Endothelial cell of umbilical vein (primary cell): Measurements from ENCODE around the gene CMTM3. TPM values are rescaled to one million over a fixed set of nuclear protein-coding genes. Genes with fewer than 3 reads are reported as not detected.

ENCODE experiments used
- BruUV-seq: library from RNA; stranded (reverse); fragments of 400-500 nt; replicated peaks from 2 replicates; lab custom pipeline; 2021; lab: Mats Ljungman, UMichigan
- CTCF ChIA-PET: fragments of 300-600, 350-600 bp; sonication (Branson Sonifier 250); formaldehyde crosslinking; loops from one replicate; lab custom pipeline; 2021; ENCODE audit warnings: antibody characterized with exemption, inconsistent platforms; lab: Charles Lee
- POLR2A ChIA-PET: fragments of 300-600, 350-600 bp; sonication (Branson Sonifier 250); formaldehyde crosslinking; loops from one replicate; lab custom pipeline; 2021; ENCODE audit warnings: antibody characterized with exemption, inconsistent platforms; lab: Charles Lee
- DNase-seq: peaks from one replicate; pipeline ENCODE4 v3.0.0-alpha.2; 2011; ENCODE audit warnings: low read depth, low spot score
- FAIRE-seq: peaks from 2 replicates; lab custom pipeline; 2011; peaks lifted over from hg19 to GRCh38; lab: Jason Lieb, UNC
- H2AFZ ChIP-seq: 2 replicates; pipeline ENCODE4 v1.6.0; 2012; ENCODE audit warnings: low read depth, low read length, control low read depth, inconsistent platforms
- H3K27ac ChIP-seq: 2 replicates; pipeline ENCODE4 v1.5.1; 2011; ENCODE audit warnings: low read depth, mild to moderate bottlenecking, control low read depth, low read length, moderate library complexity; ENCODE audit not compliant: insufficient read depth
- H3K27me3 ChIP-seq, 2 experiments: 2 replicates each; pipeline versions ENCODE4 v1.6.0 to v1.6.1; 2011; ENCODE audit warnings: low read length in 2 of 2, mixed read lengths in 1 of 2; ENCODE audit not compliant: control insufficient read depth in 2 of 2, insufficient read depth in 2 of 2
- H3K36me3 ChIP-seq, 2 experiments: 2 replicates in 1 of 2; 3 replicates in 1 of 2; pipeline ENCODE4 v1.5.1; 2011; ENCODE audit warnings: low read length in 2 of 2, mild to moderate bottlenecking in 1 of 2, moderate library complexity in 1 of 2; ENCODE audit not compliant: control insufficient read depth in 2 of 2, insufficient read depth in 2 of 2; ENCODE audit errors: extremely low read depth in 1 of 2
- H3K4me1 ChIP-seq: 3 replicates; pipeline ENCODE4 v1.5.1; 2011; ENCODE audit warnings: mild to moderate bottlenecking, low read length; ENCODE audit not compliant: control insufficient read depth, insufficient read depth; ENCODE audit errors: extremely low read depth
- H3K4me2 ChIP-seq: 2 replicates; pipeline ENCODE4 v1.6.1; 2011; ENCODE audit warnings: low read length, control low read depth, mixed read lengths; ENCODE audit not compliant: insufficient read depth
- H3K4me3 ChIP-seq, 3 experiments: fragments of 200-600 bp in 1 of 3; sonication (generic), shearing (Covaris generic) in 1 of 3; replicated peaks in 1 of 3; 2 replicates each; pipeline ENCODE4 v1.5.1; 2011 to 2016; ENCODE audit warnings: control low read depth in 3 of 3, low read length in 3 of 3, mild to moderate bottlenecking in 2 of 3, inconsistent platforms in 1 of 3, low read depth in 1 of 3, moderate library complexity in 1 of 3; ENCODE audit not compliant: insufficient read depth in 1 of 3
- H3K79me2 ChIP-seq: 2 replicates; pipeline ENCODE4 v1.6.0; 2012; ENCODE audit warnings: low read length, inconsistent platforms; ENCODE audit not compliant: control insufficient read depth, insufficient read depth
- H3K9ac ChIP-seq: replicated peaks from 2 replicates; pipeline ENCODE3; 2011; ENCODE audit warnings: low read length, control low read depth; ENCODE audit not compliant: insufficient read depth; ENCODE audit errors: extremely low read depth
- H3K9me1 ChIP-seq: replicated peaks from 3 replicates; pipeline ENCODE4 v1.6.0; 2011; ENCODE audit warnings: mild to moderate bottlenecking, low read length; ENCODE audit not compliant: control insufficient read depth, insufficient read depth; ENCODE audit errors: extremely low read depth
- H3K9me3 ChIP-seq: replicated peaks from 2 replicates; pipeline ENCODE4 v1.5.1; 2012; ENCODE audit warnings: low read length, inconsistent platforms; ENCODE audit not compliant: control insufficient read depth, insufficient read depth
- H4K20me1 ChIP-seq: replicated peaks from 2 replicates; pipeline ENCODE3; 2011; ENCODE audit warnings: mild to moderate bottlenecking, low read length; ENCODE audit not compliant: control insufficient read depth, insufficient read depth; ENCODE audit errors: extremely low read depth
- EZH2 ChIP-seq: IDR thresholded peaks from 2 replicates; pipeline ENCODE4 v1.6.1; 2012; ENCODE audit warnings: borderline replicate concordance, low read depth, mild to moderate bottlenecking, moderate library complexity, low read length, inconsistent platforms; ENCODE audit not compliant: severe bottlenecking
- FOS ChIP-seq: IDR thresholded peaks from 2 replicates; pipeline ENCODE4 v1.6.1; 2011; ENCODE audit warnings: mild to moderate bottlenecking, low read length, moderate library complexity, borderline replicate concordance; ENCODE audit not compliant: insufficient read depth
- GATA2 ChIP-seq: IDR thresholded peaks from 2 replicates; pipeline ENCODE4 v1.7.0; 2011; ENCODE audit warnings: low read depth, mild to moderate bottlenecking, moderate library complexity, mixed read lengths, low read length; ENCODE audit not compliant: insufficient read length, insufficient read depth
- JUN ChIP-seq: IDR thresholded peaks from 2 replicates; pipeline ENCODE4 v1.6.1; 2011; ENCODE audit warnings: borderline replicate concordance, low read depth; ENCODE audit not compliant: insufficient read length, insufficient read depth
- MYC ChIP-seq: IDR thresholded peaks from one replicate; pipeline ENCODE4 v1.6.1; 2011; ENCODE audit warnings: mild to moderate bottlenecking, low read depth, low read length
- POLR2A ChIP-seq: IDR thresholded peaks from 2 replicates; pipeline ENCODE4 v1.6.1; 2012; ENCODE audit warnings: low read depth, mild to moderate bottlenecking, control low read depth, low read length
- POLR2AphosphoS5 ChIP-seq: IDR thresholded peaks from 2 replicates; pipeline ENCODE4 v1.6.1; 2012; ENCODE audit warnings: low read depth, mild to moderate bottlenecking, control low read depth, low read length, moderate library complexity; ENCODE audit not compliant: insufficient read depth
- dilution Hi-C: fragments of 300-500 bp; cut with MboI; formaldehyde crosslinking; loops from one replicate; pipeline ENCODE4 v1.15.0; 2019; ENCODE audit warnings: low sequenced_read_pairs; ENCODE audit not compliant: extremely low pct_ligation_motif_present
- intact Hi-C: fragments of 100-400 bp; cut with micrococcal nuclease; formaldehyde crosslinking; loops from one replicate; pipeline ENCODE4 v1.10.0; 2022
- polyA plus RNA-seq, 4 experiments: library from polyadenylated mRNA; depleted of rRNA in 3 of 4; stranded (reverse) in 3 of 4; unstranded in 1 of 4; fragments of >200 nt; gene quantifications; 2 replicates each; pipeline versions ENCODE4 v1.2.1 to v1.2.3, GENCODE V29; 2011 to 2012; ENCODE audit warnings: missing spikeins in 1 of 4
- total RNA-seq: library from RNA; stranded (reverse); gene quantifications from 2 replicates; pipeline ENCODE4 v1.2.3, GENCODE V29; 2021
- TF ChIP-seq, protein P1 (sequence below): IDR thresholded peaks from 2 replicates; pipeline ENCODE4 v1.6.1; 2011; ENCODE audit not compliant: insufficient read depth, insufficient read length
- TF ChIP-seq, protein P2 (sequence below), 2 donors: IDR thresholded peaks; 1 replicate in 1 of 2; 2 replicates in 1 of 2; pipeline ENCODE4 v1.5.1; 2011; ENCODE audit warnings: low read length in 2 of 2, mild to moderate bottlenecking in 2 of 2, moderate library complexity in 2 of 2, control low read depth in 1 of 2, inconsistent platforms in 1 of 2, low read depth in 1 of 2; ENCODE audit not compliant: insufficient read depth in 1 of 2; ENCODE audit errors: extremely low read depth in 1 of 2

The CMTM3 gene
- total and polyA plus RNA-seq, 2 donors (not counting 3 experiments of a cell fraction or from before 2014, with no cell fraction given): 83.6 to 86.2 TPM

DNA sequence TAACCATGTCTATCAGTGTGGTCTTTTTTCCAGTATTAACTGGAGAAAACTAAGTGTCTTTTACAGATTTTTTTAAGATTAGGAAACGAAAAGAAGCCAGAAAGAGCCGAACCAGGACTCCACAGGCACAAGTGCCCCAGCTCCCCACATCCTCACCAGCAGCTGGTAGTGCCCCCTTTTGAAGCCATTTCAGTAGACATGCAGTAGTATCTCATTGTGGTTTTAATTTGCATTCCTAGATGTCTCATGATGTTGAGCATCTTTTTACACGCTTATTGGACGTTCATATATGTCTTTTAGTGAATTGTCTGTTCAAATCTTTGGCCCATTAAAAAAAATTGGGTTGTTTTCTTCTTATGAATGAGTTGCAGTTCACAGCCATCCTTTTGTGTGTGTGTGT is 4.8 kb upstream of the CMTM3 start:
- Histone ChIP-seq H3K4me3 (no peak overlapping the region), H3K27me3 (peaks cover 0 to 13% of the 10 kb centered on the region in 2 experiments), H3K9ac (no peak overlapping the region), H3K4me2 (no peak overlapping the region), H3K36me3 (no peaks in the 10 kb centered on the region), H3K27ac (no peak overlapping the region), H4K20me1 (no peaks in the 10 kb centered on the region), H2AFZ (no peak overlapping the region), H3K4me1 (peaks cover 5% of the 10 kb centered on the region), H3K9me1 (no peaks in the 10 kb centered on the region), H3K79me2 (no peaks in the 10 kb centered on the region), H3K9me3 (no peaks in the 10 kb centered on the region)
- intact Hi-C loops (no loop called here), dilution Hi-C loops (no loop called here)
- CTCF ChIA-PET: interaction anchor here (1.3 to 4.2 kb wide), 3 partner anchors 8 to 273 kb away, joined by 3 to 26 read pairs (median 5); no protein-coding TSS in a partner anchor
- FAIRE-seq (no peak), DNase-seq (no peak)
- TF ChIP-seq, protein P1, sequence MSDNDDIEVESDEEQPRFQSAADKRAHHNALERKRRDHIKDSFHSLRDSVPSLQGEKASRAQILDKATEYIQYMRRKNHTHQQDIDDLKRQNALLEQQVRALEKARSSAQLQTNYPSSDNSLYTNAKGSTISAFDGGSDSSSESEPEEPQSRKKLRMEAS: no peak
- TF ChIP-seq FOS (no peak), POLR2A (no peak)
- BruUV-seq: no TSS peak
- POLR2A ChIA-PET: no interaction called here

- H4K20me1 ChIP-seq: no peaks in the 10 kb centered on the region
- POLR2A ChIA-PET: no interaction called here
- dilution Hi-C loops: no loop called here
- H3K9me3 ChIP-seq: no peaks in the 10 kb centered on the region
- H3K36me3 ChIP-seq: no peaks in the 10 kb centered on the region
- peaks cover 0 to 9% of the 10 kb centered on the region in 2 experiments for H3K27me3 ChIP-seq
- H3K4me2 ChIP-seq: no peak overlapping the region
- FAIRE-seq (no peak), DNase-seq (no peak)
- H3K9ac ChIP-seq: no peak overlapping the region
- TF ChIP-seq, protein P2, sequence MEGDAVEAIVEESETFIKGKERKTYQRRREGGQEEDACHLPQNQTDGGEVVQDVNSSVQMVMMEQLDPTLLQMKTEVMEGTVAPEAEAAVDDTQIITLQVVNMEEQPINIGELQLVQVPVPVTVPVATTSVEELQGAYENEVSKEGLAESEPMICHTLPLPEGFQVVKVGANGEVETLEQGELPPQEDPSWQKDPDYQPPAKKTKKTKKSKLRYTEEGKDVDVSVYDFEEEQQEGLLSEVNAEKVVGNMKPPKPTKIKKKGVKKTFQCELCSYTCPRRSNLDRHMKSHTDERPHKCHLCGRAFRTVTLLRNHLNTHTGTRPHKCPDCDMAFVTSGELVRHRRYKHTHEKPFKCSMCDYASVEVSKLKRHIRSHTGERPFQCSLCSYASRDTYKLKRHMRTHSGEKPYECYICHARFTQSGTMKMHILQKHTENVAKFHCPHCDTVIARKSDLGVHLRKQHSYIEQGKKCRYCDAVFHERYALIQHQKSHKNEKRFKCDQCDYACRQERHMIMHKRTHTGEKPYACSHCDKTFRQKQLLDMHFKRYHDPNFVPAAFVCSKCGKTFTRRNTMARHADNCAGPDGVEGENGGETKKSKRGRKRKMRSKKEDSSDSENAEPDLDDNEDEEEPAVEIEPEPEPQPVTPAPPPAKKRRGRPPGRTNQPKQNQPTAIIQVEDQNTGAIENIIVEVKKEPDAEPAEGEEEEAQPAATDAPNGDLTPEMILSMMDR (IDR thresholded peaks at IDR 0.05; ENCODE audit: extremely low read depth in 1 of 2, insufficient read depth in 1 of 2, low read depth in 1 of 2, low read length in 2 of 2): no peak
- TF ChIP-seq FOS: no peak
- TF ChIP-seq, protein P1: no peak
- no peak for TF ChIP-seq EZH2
- TF ChIP-seq POLR2A: no peak
- no peak for TF ChIP-seq POLR2AphosphoS5
- TF ChIP-seq GATA2: no peak
- no peak for TF ChIP-seq JUN
- TF ChIP-seq MYC: no peak
- peaks cover 5% of the 10 kb centered on the region for H3K4me1 ChIP-seq
- no peak overlapping the region for H3K27ac ChIP-seq
- intact Hi-C loops: no loop called here
- no peaks in the 10 kb centered on the region for H3K9me1 ChIP-seq
- H3K79me2 ChIP-seq: peaks cover 4% of the 10 kb centered on the region
- BruUV-seq: no TSS peak
- no peak overlapping the region for H2AFZ ChIP-seq
- H3K4me3 ChIP-seq: no peak overlapping the region
- CTCF ChIA-PET: interaction anchor here (1.4 to 1.8 kb wide), 2 partner anchors 85 to 273 kb away, joined by 3 to 4 read pairs; no protein-coding TSS in a partner anchor
These were observed 4.0 kb upstream of the CMTM3 start for GRCh38 chr16:66600477-66600876.
